Adrenal gland (tissue), 5 donors: ENCODE results near the gene ERMARD.

Experiments
- CTCF ChIP-seq, 6 experiments: fragments of 450-650 bp in 4 of 6; fragments of 200-600 bp in 2 of 6; sonication (generic) in 1 of 6; IDR thresholded peaks; 1 replicate in 5 of 6; 2 replicates in 1 of 6; pipeline versions ENCODE4 v1.5.1 to v1.8.0; 2016 to 2021; ENCODE audit warnings: antibody characterized with exemption in 6 of 6, mild to moderate bottlenecking in 2 of 6, moderate library complexity in 1 of 6
- POLR2A ChIP-seq, 2 donors: fragments of 450-650 bp; IDR thresholded peaks; one replicate each; pipeline ENCODE4 v1.6.1; 2017; ENCODE audit warnings: antibody characterized with exemption in 2 of 2, mild to moderate bottlenecking in 2 of 2, moderate library complexity in 1 of 2
- donor health status: DM: no; HTN: no; CAD: no.

- TF ChIP-seq CTCF (IDR thresholded peaks at IDR 0.05) (no peak), POLR2A (IDR thresholded peaks at IDR 0.05) (no peak)
Measured at GRCh38 chr6:169795196-169795595, 43.8 kb downstream of the ERMARD start.
